HepG2 (cell line): ENCODE results near the gene PSENEN. TPM values are rescaled to one million over a fixed set of nuclear protein-coding genes. Genes with fewer than 3 reads are reported as not detected.

Experiments
- AGO1 ChIP-seq: fragments of 200-400 bp; formaldehyde crosslinking; IDR thresholded peaks from 2 replicates; pipeline ENCODE4 v1.6.1; 2017; ENCODE audit warnings: mild to moderate bottlenecking, low read depth, low read length, moderate library complexity; ENCODE audit not compliant: poor library complexity, severe bottlenecking
- ARNTL ChIP-seq: sonication (generic); formaldehyde crosslinking; IDR thresholded peaks from 2 replicates; pipeline ENCODE4 v1.4.0; 2020; ENCODE audit warnings: mild to moderate bottlenecking, missing genetic modification reagents
- CBX5 ChIP-seq: sonication (generic); formaldehyde crosslinking; IDR thresholded peaks from 2 replicates; pipeline ENCODE4 v1.4.0; 2020; ENCODE audit warnings: missing genetic modification reagents, borderline replicate concordance
- CHD4 ChIP-seq: fragments of 200-600 bp; sonication (generic); IDR thresholded peaks from 2 replicates; pipeline ENCODE4 v1.7.0; 2017; ENCODE audit warnings: mild to moderate bottlenecking, low read length, borderline replicate concordance
- EHMT2 ChIP-seq: fragments of 200-600 bp; sonication (generic); IDR thresholded peaks from 2 replicates; pipeline ENCODE4 v1.7.0; 2017; ENCODE audit warnings: antibody characterized with exemption, low read depth, low read length, borderline replicate concordance
- ETS1 ChIP-seq: sonication (generic); formaldehyde crosslinking; IDR thresholded peaks from 2 replicates; pipeline ENCODE4 v1.4.0; 2020; ENCODE audit warnings: missing genetic modification reagents
- FOXC1 ChIP-seq: sonication (generic); formaldehyde crosslinking; IDR thresholded peaks from 2 replicates; pipeline ENCODE4 v1.8.0; 2022; ENCODE audit warnings: mild to moderate bottlenecking, missing genetic modification reagents, borderline replicate concordance
- JUND ChIP-seq: sonication (generic); formaldehyde crosslinking; IDR thresholded peaks from 2 replicates; pipeline ENCODE4 v1.8.0; 2022; ENCODE audit warnings: mild to moderate bottlenecking, missing genetic modification reagents
- NFYB ChIP-seq: sonication (generic); formaldehyde crosslinking; IDR thresholded peaks from 2 replicates; pipeline ENCODE4 v1.4.0; 2020; ENCODE audit warnings: missing genetic modification reagents
- NR2F1 ChIP-seq, 2 experiments: fragments of 450-650 bp in 1 of 2; formaldehyde crosslinking in 1 of 2; IDR thresholded peaks; 2 replicates each; pipeline versions ENCODE4 v1.5.0 to v1.6.1; 2016 to 2020; ENCODE audit warnings: mild to moderate bottlenecking in 1 of 2, missing compliant biosample characterization in 1 of 2, missing genetic modification reagents in 1 of 2, moderate library complexity in 1 of 2
- PCBP2 ChIP-seq: fragments of 200-400 bp; formaldehyde crosslinking; optimal IDR thresholded peaks from 2 replicates; pipeline ENCODE3; 2018; ENCODE audit warnings: low read length, low read depth; ENCODE audit not compliant: poor library complexity, severe bottlenecking
- PLRG1 ChIP-seq: fragments of 450-650 bp; conservative IDR thresholded peaks from 2 replicates; pipeline ENCODE4 v1.6.1; 2016
- PPARG ChIP-seq: conservative IDR thresholded peaks from 2 replicates; pipeline ENCODE4 v1.6.1; 2016; ENCODE audit warnings: missing biosample characterization, missing genetic modification reagents
- SP5 ChIP-seq: IDR thresholded peaks from 2 replicates; pipeline ENCODE4 v1.6.1; 2016; ENCODE audit warnings: low read depth, borderline replicate concordance
- U2AF2 ChIP-seq: fragments of 200-400 bp; formaldehyde crosslinking; IDR thresholded peaks from 2 replicates; pipeline ENCODE4 v1.6.1; 2017; ENCODE audit warnings: low read depth, mild to moderate bottlenecking, low read length
- ZBTB4 ChIP-seq: sonication (generic); formaldehyde crosslinking; IDR thresholded peaks from 2 replicates; pipeline ENCODE4 v1.4.0; 2020; ENCODE audit warnings: missing genetic modification reagents, mild to moderate bottlenecking, borderline replicate concordance
- ZBTB44 ChIP-seq: sonication (generic); formaldehyde crosslinking; IDR thresholded peaks from 2 replicates; pipeline ENCODE4 v1.4.0; 2020; ENCODE audit warnings: missing genetic modification reagents
- ZNF367 ChIP-seq: sonication (generic); formaldehyde crosslinking; IDR thresholded peaks from 2 replicates; pipeline ENCODE4 v1.4.0; 2020; ENCODE audit warnings: missing genetic modification reagents, borderline replicate concordance
- ZNF430 ChIP-seq: sonication (generic); formaldehyde crosslinking; IDR thresholded peaks from 2 replicates; pipeline ENCODE4 v1.9.0; 2021; ENCODE audit warnings: mild to moderate bottlenecking, missing genetic modification reagents
- ZNF44 ChIP-seq: sonication (generic); formaldehyde crosslinking; IDR thresholded peaks from 2 replicates; pipeline ENCODE4 v1.5.1; 2020; ENCODE audit warnings: mild to moderate bottlenecking, missing genetic modification reagents
- ZNF605 ChIP-seq: sonication (generic); formaldehyde crosslinking; IDR thresholded peaks from 2 replicates; pipeline ENCODE4 v1.8.0; 2022; ENCODE audit warnings: mild to moderate bottlenecking, missing genetic modification reagents
- ZNF737 ChIP-seq: sonication (generic); formaldehyde crosslinking; IDR thresholded peaks from 2 replicates; pipeline ENCODE4 v1.5.0; 2020; ENCODE audit warnings: missing genetic modification reagents, mild to moderate bottlenecking, borderline replicate concordance
- ZNF790 ChIP-seq: sonication (generic); formaldehyde crosslinking; IDR thresholded peaks from 2 replicates; pipeline ENCODE4 v1.8.0; 2022; ENCODE audit warnings: missing genetic modification reagents, mild to moderate bottlenecking, borderline replicate concordance
- polyA plus RNA-seq, 8 experiments: library from polyadenylated mRNA; depleted of rRNA in 3 of 8; stranded (reverse) in 7 of 8; unstranded in 1 of 8; fragments of >200 nt; fragmentation: Illumina TruSeq in 4 of 8; extraction: Trizol in 4 of 8; gene quantifications; 2 replicates each; pipeline versions ENCODE4 v1.2.1 to v1.2.3, GENCODE V29; 2011 to 2016; ENCODE audit warnings: low read depth in 4 of 8, missing spikeins in 1 of 8, mixed read lengths in 1 of 8; ENCODE audit not compliant: insufficient read depth in 1 of 8
- total RNA-seq, 5 experiments: library from RNA; depleted of rRNA; stranded (reverse); fragments of >200 nt; fragmentation: Illumina TruSeq; extraction: Trizol; gene quantifications; 2 replicates each; pipeline ENCODE4 v1.2.3, GENCODE V29; 2016; ENCODE audit warnings: low read depth in 1 of 5

Gene PSENEN
- total and polyA plus RNA-seq, 2 of the 13 experiments (the other 11 are each of a cell fraction or from before 2014, with no cell fraction given), result 16.9 to 34.2 TPM

GRCh38 chr19:35745328-35746086 is at the start of gene PSENEN, which contains the start of gene U2AF1L4 (continued):
- TF ChIP-seq ZNF605 (CRISPR knock-in tag), result peak; percentile 43; the same call in 1 of the 2 replicates
- TF ChIP-seq NR2F1 (CRISPR knock-in tag; IDR thresholded peaks at IDR 0.05), result no peak
- TF ChIP-seq NFYB (CRISPR knock-in tag), result no peak
- TF ChIP-seq EHMT2, result no peak
- no peak for TF ChIP-seq ZNF737 (CRISPR knock-in tag)
- TF ChIP-seq ETS1 (CRISPR knock-in tag), result no peak
- TF ChIP-seq ZNF367 (CRISPR knock-in tag), result no peak
- no peak for TF ChIP-seq JUND (CRISPR knock-in tag)
- no peak for TF ChIP-seq PLRG1
- TF ChIP-seq ZNF790 (CRISPR knock-in tag), result no peak
- no peak for TF ChIP-seq ZBTB4 (CRISPR knock-in tag)
- no peak for TF ChIP-seq CHD4
- TF ChIP-seq PPARG (CRISPR knock-in tag), result no peak
- TF ChIP-seq CBX5 (CRISPR knock-in tag), result no peak
- no peak for TF ChIP-seq AGO1
- TF ChIP-seq PCBP2, result no peak
- TF ChIP-seq ARNTL (CRISPR knock-in tag), result no peak
- TF ChIP-seq ZBTB44 (CRISPR knock-in tag), result no peak
- no peak for TF ChIP-seq ZNF430
- TF ChIP-seq ZNF44, result 0 out of 2 replicates have a peak, but pooled peaks have one; percentile 26
- no peak for TF ChIP-seq FOXC1 (CRISPR knock-in tag)
- no peak for TF ChIP-seq U2AF2
- TF ChIP-seq SP5 (CRISPR knock-in tag), result no peak
